Hematopoietic multipotent progenitor cell (in vitro differentiated cells): ENCODE data around the gene TM6SF1. TPM values are rescaled to one million over a fixed set of nuclear protein-coding genes. Genes with fewer than 3 reads are reported as not detected.
A peak's percentile ranks its signal among the peaks of the same experiment; 100 is the strongest.
"Not testable (repeated sequence)": the region's sequence is repeated elsewhere in the genome, so short reads cannot be mapped to it uniquely, and the experiment has no call there.

Source experiments
- DNase-seq, 3 donors: peaks; one replicate each; pipeline ENCODE4 v3.0.0-alpha.2; 2011 to 2015; ENCODE audit warnings: low read depth in 2 of 3, low spot score in 2 of 3
- total RNA-seq: library from RNA; depleted of rRNA; stranded (reverse); fragments of >200 nt; gene quantifications from one replicate; pipeline ENCODE4 v1.2.3, GENCODE V29; 2012

The TM6SF1 gene
- total RNA-seq, 1 donor, result 2.4 TPM

- no peak for DNase-seq
These were observed 8.0 kb downstream of the TM6SF1 start for GRCh38 chr15:83115410-83115809.

DNA sequence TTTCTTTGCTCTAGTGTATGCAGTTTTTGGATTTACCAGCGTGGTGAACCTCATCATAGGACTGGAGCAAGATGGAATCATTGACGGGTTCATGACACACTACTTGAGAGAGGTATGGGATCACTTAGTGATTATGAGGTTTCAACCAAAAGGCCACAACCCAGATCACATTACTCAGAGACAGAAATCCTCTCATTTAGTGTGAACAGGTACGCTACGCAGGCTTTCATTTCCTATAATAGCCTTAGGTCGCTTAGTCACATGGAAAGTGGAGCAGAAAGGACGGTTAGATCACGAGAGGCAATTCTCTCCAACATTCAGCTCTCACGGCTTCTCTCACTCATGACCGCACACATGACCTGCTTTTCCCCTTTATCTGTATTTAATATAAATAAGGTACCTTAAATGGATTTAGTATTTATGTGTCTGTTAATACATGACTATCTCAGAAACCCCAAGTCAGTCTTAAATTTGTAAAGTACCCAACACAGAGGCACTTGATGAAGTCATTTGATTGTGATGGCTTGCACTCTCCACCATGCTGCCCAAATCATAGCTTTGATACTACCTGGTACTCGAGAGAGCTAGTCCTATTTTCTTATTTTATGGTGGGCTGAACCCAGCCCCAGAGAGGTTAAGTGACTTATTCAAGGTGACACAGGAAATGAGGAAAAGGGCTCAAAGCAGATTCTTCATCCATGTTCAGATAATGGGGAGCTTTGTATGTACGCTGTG, 8.6 kb downstream of the TM6SF1 start:
- no peak for DNase-seq

- DNase-seq, result no peak
These were observed 10.9 kb downstream of the TM6SF1 start for GRCh38 chr15:83118291-83118827.

GRCh38 chr15:83118968-83119367, 11.5 kb downstream of the TM6SF1 start:
- no peak for DNase-seq

- DNase-seq, result no peak
These were observed 12.6 kb downstream of the TM6SF1 start for GRCh38 chr15:83119968-83120581.

- no peak for DNase-seq
These were observed 16.1 kb downstream of the TM6SF1 start for GRCh38 chr15:83123529-83123928.

DNA sequence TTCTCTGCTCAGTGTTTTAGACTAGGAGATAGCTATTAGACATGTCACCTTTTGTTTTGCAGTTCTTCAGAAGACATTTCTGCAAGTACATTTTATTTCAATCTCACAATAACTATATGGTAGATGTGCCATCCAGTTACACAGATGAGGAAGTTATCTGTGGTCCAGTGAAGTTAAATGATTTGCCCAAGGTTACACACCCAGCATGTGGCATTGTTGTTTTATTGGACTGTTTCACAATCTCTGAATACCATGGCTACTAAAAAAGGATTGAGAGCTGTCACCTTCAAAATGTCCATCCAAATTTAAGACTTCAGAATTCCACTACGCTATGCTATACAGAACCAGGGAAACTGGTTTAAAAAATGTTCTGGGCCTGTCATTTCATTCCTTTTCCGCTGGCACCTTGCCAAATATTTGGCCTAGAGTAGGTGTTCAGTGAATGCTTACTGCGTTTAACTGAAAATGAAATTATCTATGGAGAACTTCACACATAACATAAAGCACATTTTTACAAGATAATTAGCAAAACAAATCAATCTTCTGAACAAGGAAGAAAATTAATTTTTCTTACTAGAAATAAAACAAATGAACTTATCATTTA, 20.2 kb downstream of the TM6SF1 start:
- no peak for DNase-seq

DNA sequence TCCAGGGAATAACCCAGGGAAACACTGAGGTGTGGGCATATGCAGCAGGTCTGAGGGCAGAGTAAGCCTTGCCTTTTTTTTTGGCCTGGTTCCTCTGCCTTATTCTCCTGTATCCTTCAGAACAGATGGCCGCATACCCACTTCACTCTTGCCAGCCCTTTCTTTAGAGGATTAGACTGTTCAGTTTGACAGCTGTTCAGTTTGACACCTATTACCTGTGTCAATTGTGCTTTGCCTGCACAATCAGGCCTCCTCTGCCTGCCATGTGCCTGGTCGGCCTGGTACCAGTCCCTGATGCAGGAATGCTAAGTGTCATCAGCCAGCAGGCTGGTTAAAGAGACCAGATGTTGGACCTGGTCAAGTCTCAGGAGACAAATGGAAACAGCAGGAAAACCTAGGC, 22.3 kb downstream of the TM6SF1 start:
- no peak for DNase-seq

- no peak for DNase-seq
These were observed 25.5 kb downstream of the TM6SF1 start for GRCh38 chr15:83132861-83133523.

DNA sequence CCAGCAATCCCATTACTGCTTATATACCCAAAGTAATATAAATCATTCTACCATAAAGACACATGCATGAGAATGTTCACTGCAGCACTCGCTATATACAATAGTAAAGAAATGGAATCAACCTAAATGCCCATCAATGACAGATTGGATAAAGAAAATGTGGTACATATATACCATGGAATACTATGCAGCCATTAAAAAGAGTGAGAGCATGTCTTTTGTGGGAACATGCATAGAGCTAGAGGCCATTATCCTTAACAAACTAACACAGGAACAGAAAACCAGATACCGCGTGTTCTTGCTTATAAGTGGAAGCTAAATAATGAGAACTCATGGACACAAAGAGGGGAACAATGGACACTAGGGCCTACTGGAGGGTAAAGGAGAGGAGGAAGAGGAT, 34.7 kb downstream of the TM6SF1 start:
- not testable (repeated sequence) for DNase-seq

GRCh38 chr15:83144771-83145170, 37.3 kb downstream of the TM6SF1 start:
- no peak for DNase-seq

GRCh38 chr15:83153288-83153687, 45.8 kb downstream of the TM6SF1 start:
- no peak for DNase-seq

- DNase-seq, result no peak
These were observed 48.5 kb downstream of the TM6SF1 start for GRCh38 chr15:83155942-83156341.

DNA sequence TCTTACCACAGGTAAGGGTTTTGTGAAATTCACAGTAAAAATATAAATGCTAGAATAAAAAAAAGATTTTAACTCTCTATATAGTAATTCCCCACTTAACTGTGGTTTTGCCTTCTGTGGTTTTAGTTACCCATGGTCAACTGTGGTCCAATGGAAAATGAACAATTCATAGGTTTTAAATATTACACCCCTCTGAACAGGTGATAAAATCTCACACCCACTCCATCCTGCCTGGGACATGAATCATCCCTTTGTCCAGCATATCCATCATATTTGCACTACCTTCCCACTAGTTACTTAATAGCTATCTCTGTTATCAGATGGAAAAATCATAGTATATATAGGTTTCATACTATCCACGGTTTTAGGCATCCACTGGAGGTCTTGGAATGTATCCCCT, 50.9 kb downstream of the TM6SF1 start:
- DNase-seq, result no peak

- no peak for DNase-seq
These were observed 53.3 kb downstream of the TM6SF1 start for GRCh38 chr15:83160741-83161140.

- DNase-seq, result no peak
These were observed 55.6 kb downstream of the TM6SF1 start for GRCh38 chr15:83163032-83163431.

- no peak for DNase-seq
These were observed 56.8 kb downstream of the TM6SF1 start for GRCh38 chr15:83164111-83164770.

DNA sequence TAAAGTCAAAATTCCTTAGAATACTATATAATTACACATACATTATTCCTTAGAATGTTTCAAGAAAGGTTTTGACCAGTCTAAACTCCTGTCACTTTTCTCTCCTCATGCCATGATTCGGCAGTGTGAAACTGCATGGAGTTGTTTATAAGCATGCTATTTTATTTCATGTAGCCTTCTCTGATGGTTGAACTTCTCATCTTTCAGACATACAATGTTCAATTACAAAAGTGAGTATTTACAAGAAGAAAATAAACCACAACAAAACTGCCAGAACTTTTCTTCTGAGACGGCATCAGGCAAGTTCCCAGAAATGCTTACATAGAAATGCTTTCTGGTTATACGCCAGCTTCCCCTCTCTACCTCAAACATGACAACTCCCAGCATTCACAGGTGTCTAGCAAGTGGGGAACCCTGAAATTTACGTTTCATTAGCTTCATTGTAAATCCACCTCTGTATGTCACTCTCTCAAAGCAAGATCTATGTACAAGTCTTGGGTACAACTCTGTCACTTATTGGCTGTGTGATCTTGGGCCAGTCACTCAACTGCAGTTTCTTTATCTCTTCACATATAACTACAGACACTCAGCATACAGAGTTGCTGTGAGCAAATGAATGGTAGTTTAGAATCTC, 57.4 kb downstream of the TM6SF1 start:
- DNase-seq, result no peak

- peak in 1 of 3 donors; percentile 20 for DNase-seq
These were observed 58.8 kb downstream of the TM6SF1 start for GRCh38 chr15:83166218-83166617.

DNA sequence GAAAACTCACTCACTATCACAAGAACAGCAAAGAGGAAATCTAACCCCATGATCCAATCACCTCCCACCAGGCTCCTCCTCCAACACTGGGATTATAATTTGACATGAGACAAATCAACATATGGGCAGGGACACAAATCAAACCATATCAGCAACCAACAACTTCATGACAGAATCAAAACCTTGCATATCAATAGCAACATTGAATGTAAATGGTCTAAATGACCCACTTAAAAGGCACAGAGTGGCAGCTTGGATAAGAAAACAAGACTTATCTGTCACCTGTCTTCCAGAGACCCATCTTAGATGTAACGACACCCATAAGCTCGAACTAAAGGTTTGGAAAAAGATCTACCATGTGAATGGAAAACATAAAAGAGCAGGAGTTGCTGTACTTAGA, 59.4 kb downstream of the TM6SF1 start:
- no peak for DNase-seq
